Caco-2 (cell line): ENCODE measurements around the gene SETD6. TPM values are rescaled to one million over a fixed set of nuclear protein-coding genes. Genes with fewer than 3 reads are reported as not detected.
A peak's percentile ranks its signal among the peaks of the same experiment; 100 is the strongest.

ENCODE experiments used
- BruUV-seq: library from RNA; stranded (reverse); fragments of 400-500 nt; replicated peaks from 2 replicates; lab custom pipeline; 2021; lab: Mats Ljungman, UMichigan
- CTCF ChIA-PET: fragments of 300-600 bp; sonication (Branson Sonifier 250); formaldehyde crosslinking; loops from one replicate; lab custom pipeline; 2022; ENCODE audit warnings: antibody characterized with exemption; lab: Charles Lee
- POLR2A ChIA-PET: fragments of 300-600 bp; sonication (Branson Sonifier 250); formaldehyde crosslinking; loops from one replicate; lab custom pipeline; 2022; ENCODE audit warnings: antibody characterized with exemption; lab: Charles Lee
- DNase-seq, 2 experiments: peaks; one replicate each; pipeline versions ENCODE4 v3.0.0 to v3.0.0-alpha.2; 2020 to 2022
- H3K27me3 ChIP-seq: replicated peaks from 2 replicates; pipeline ENCODE4 v1.6.0; 2011; ENCODE audit warnings: low read length; ENCODE audit not compliant: control insufficient read depth, insufficient read depth
- H3K36me3 ChIP-seq: 2 replicates; pipeline ENCODE4 v1.5.1; 2011; ENCODE audit warnings: low read length; ENCODE audit not compliant: control insufficient read depth, insufficient read depth
- H3K4me1 ChIP-seq: fragments of 250-450 bp; sonication (Bioruptor Pico); 2 replicates; pipeline ENCODE4 v1.5.1; 2020; ENCODE audit warnings: mild to moderate bottlenecking
- H3K4me3 ChIP-seq: 2 replicates; pipeline ENCODE4 v1.5.1; 2011; ENCODE audit warnings: low read depth, mild to moderate bottlenecking, control low read depth, low read length
- H3K9me3 ChIP-seq: fragments of 250-450 bp; sonication (Bioruptor Pico); 2 replicates; pipeline ENCODE4 v1.5.1; 2020; ENCODE audit warnings: mild to moderate bottlenecking, moderate library complexity
- H3K27ac Mint-ChIP-seq: one replicate; pipeline ENCODE4 v1.8.0; 2022; ENCODE audit warnings: mixed read lengths; ENCODE audit not compliant: unreplicated experiment
- H3K27me3 Mint-ChIP-seq: one replicate; pipeline ENCODE4 v1.8.0; 2022; ENCODE audit warnings: mixed read lengths; ENCODE audit not compliant: insufficient read depth, unreplicated experiment
- H3K36me3 Mint-ChIP-seq: one replicate; pipeline ENCODE4 v1.8.0; 2022; ENCODE audit warnings: mild to moderate bottlenecking, mixed read lengths; ENCODE audit not compliant: insufficient read depth, unreplicated experiment
- H3K4me1 Mint-ChIP-seq: one replicate; pipeline ENCODE4 v1.8.0; 2022; ENCODE audit warnings: low read depth, mixed read lengths; ENCODE audit not compliant: unreplicated experiment
- H3K4me3 Mint-ChIP-seq: one replicate; pipeline ENCODE4 v1.8.0; 2022; ENCODE audit warnings: mild to moderate bottlenecking, moderate library complexity, mixed read lengths; ENCODE audit not compliant: unreplicated experiment
- H3K9me3 Mint-ChIP-seq: one replicate; pipeline ENCODE4 v1.8.0; 2022; ENCODE audit warnings: mixed read lengths; ENCODE audit not compliant: unreplicated experiment
- CTCF ChIP-seq, 2 experiments: fragments of 200-600 bp in 1 of 2; IDR thresholded peaks; 1 replicate in 1 of 2; 2 replicates in 1 of 2; pipeline versions ENCODE4 v1.5.1 to v1.8.0; 2011 to 2022; ENCODE audit warnings: antibody characterized with exemption in 1 of 2, control low read depth in 1 of 2, inconsistent platforms in 1 of 2, low read depth in 1 of 2, low read length in 1 of 2, mild to moderate bottlenecking in 1 of 2, moderate library complexity in 1 of 2; ENCODE audit not compliant: insufficient read depth in 1 of 2, severe bottlenecking in 1 of 2, unreplicated experiment in 1 of 2
- intact Hi-C: fragments of 100-400 bp; cut with micrococcal nuclease; formaldehyde crosslinking; loops from one replicate; pipeline ENCODE4 v1.10.0; 2022; ENCODE audit not compliant: unreplicated experiment
- total RNA-seq: library from RNA; stranded (reverse); gene quantifications from 2 replicates; pipeline ENCODE4 v1.2.3, GENCODE V29; 2022

SETD6 gene
- total RNA-seq, 1 experiment from 2014 or later = 41.7 TPM

DNA sequence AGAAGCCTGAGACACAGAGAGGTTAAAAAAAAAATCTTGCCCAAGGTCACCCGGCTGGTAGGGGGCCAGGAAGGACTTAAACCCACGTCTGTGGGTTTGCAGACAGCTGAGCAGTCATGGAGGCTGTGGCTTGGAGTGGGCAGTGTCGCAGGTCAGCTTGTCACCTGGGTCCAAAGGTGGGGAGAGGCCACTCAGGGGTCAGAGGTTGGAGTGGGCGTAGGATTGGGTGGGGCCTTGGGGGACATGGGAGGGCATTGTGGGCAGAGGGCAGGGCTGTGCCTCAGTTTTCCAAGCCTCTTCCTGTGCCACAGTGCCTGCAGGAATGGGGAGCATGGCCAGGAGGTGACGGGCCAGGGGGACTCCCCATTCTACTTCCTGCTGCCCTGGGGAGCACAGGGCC lies 17.4 kb upstream of the SETD6 start:
- H3K9me3 ChIP-seq = no peaks in the 10 kb centered on the region
- ChIA-PET POLR2A (no interaction called here), CTCF (no interaction called here)
- Mint-ChIP-seq H3K4me3 (no peak overlapping the region), H3K27ac (no peak overlapping the region), H3K27me3 (no peaks in the 10 kb centered on the region), H3K4me1 (no peaks in the 10 kb centered on the region), H3K9me3 (no peaks in the 10 kb centered on the region), H3K36me3 (peaks cover 21% of the 10 kb centered on the region)
- H3K36me3 ChIP-seq = no peaks in the 10 kb centered on the region
- H3K4me3 ChIP-seq = no peak overlapping the region
- no peak for DNase-seq
- peaks cover 7% of the 10 kb centered on the region for H3K4me1 ChIP-seq
- H3K27me3 ChIP-seq = no peaks in the 10 kb centered on the region
- BruUV-seq = no TSS peak
- TF ChIP-seq CTCF (IDR thresholded peaks at IDR 0.05; ENCODE audit: insufficient read depth in 1 of 2, low read depth in 1 of 2, low read length in 1 of 2, severe bottlenecking in 1 of 2, unreplicated experiment in 1 of 2) = no peak
- intact Hi-C loops = no loop called here

DNA sequence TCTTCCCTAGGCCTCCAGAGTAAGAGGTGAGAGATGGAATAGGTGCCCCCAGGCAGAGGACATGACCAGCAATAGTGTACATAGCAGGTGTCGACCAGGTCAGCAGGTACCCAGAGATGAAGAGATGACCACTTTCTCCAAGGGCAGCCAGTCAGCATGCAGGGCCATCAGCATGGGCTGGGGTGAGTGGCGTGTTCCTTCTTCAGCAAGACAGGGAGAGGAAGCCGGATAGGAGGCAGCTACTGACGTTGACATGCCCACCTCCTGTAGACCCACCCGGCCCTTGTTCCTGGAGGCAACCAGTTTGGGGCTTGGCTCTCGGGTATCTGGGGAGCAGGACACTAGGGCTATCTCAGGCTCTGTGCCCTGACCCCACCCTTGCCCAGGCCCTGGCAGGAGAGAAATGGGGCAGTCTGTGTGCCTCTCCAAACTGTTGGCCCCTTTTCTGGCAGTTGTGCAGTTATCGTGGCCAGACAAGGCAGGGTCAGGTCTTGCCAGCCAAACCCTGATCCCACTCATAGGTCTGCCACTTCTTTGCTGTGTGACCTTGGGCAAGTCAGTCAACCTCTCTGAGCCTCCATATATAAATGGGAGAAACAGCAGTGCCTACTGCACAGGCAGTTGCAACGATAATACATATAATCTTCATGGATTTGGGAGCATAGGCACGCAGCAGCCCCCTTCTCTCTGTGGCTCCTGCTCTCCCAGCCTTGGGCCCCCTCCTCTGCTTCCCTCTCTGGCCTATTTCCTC lies 16.8 kb upstream of the SETD6 start:
- no peaks in the 10 kb centered on the region for H3K4me1 Mint-ChIP-seq
- no peak overlapping the region for H3K4me3 Mint-ChIP-seq
- POLR2A ChIA-PET = no interaction called here
- H3K27me3 Mint-ChIP-seq = no peaks in the 10 kb centered on the region
- H3K4me1 ChIP-seq = peaks cover 7% of the 10 kb centered on the region
- H3K9me3 Mint-ChIP-seq = no peaks in the 10 kb centered on the region
- no peak overlapping the region for H3K4me3 ChIP-seq
- no peak overlapping the region for H3K27ac Mint-ChIP-seq
- DNase-seq = peak in 1 of 2 experiments; percentile 48
- BruUV-seq = no TSS peak
- no peaks in the 10 kb centered on the region for H3K36me3 ChIP-seq
- peaks cover 24% of the 10 kb centered on the region for H3K36me3 Mint-ChIP-seq
- H3K27me3 ChIP-seq = no peaks in the 10 kb centered on the region
- CTCF ChIA-PET = interaction anchor here (0.8 to 2.2 kb wide), 2 partner anchors 13 to 162 kb away, joined by 5 to 9 read pairs; no protein-coding TSS in a partner anchor
- intact Hi-C loops = no loop called here
- no peaks in the 10 kb centered on the region for H3K9me3 ChIP-seq
- TF ChIP-seq CTCF (IDR thresholded peaks at IDR 0.05; ENCODE audit: insufficient read depth in 1 of 2, low read depth in 1 of 2, low read length in 1 of 2, severe bottlenecking in 1 of 2, unreplicated experiment in 1 of 2) = no peak

GRCh38 chr16:58499092-58499511 lies 16.2 kb upstream of the SETD6 start:
- POLR2A ChIA-PET = no interaction called here
- H3K9me3 Mint-ChIP-seq = no peaks in the 10 kb centered on the region
- no TSS peak for BruUV-seq
- no peak for DNase-seq
- no peaks in the 10 kb centered on the region for H3K27me3 Mint-ChIP-seq
- Histone ChIP-seq H3K9me3 (no peaks in the 10 kb centered on the region), H3K4me1 (peaks cover 7% of the 10 kb centered on the region), H3K27me3 (no peaks in the 10 kb centered on the region), H3K36me3 (no peaks in the 10 kb centered on the region), H3K4me3 (no peak overlapping the region)
- CTCF ChIA-PET = interaction anchor here (0.8 to 2.2 kb wide), 4 partner anchors 12 to 165 kb away, joined by 3 to 9 read pairs (median 4); no protein-coding TSS in a partner anchor
- no peaks in the 10 kb centered on the region for H3K4me1 Mint-ChIP-seq
- peaks cover 27% of the 10 kb centered on the region for H3K36me3 Mint-ChIP-seq
- H3K4me3 Mint-ChIP-seq = no peak overlapping the region
- no peak for TF ChIP-seq CTCF (IDR thresholded peaks at IDR 0.05; ENCODE audit: insufficient read depth in 1 of 2, low read depth in 1 of 2, low read length in 1 of 2, severe bottlenecking in 1 of 2, unreplicated experiment in 1 of 2)
- intact Hi-C loops = no loop called here
- H3K27ac Mint-ChIP-seq = no peak overlapping the region
